HepG2 (cell line): Measurements from ENCODE around the gene RAC3. TPM values are rescaled to one million over a fixed set of nuclear protein-coding genes. Genes with fewer than 3 reads are reported as not detected.
A peak's percentile ranks its signal among the peaks of the same experiment; 100 is the strongest.

Experiments used
- ARID5B ChIP-seq: IDR thresholded peaks from 2 replicates; pipeline ENCODE4 v1.4.0; 2020; ENCODE audit warnings: mild to moderate bottlenecking, missing genetic modification reagents
- ATF7 ChIP-seq, 2 experiments: fragments of 450-650 bp in 1 of 2; sonication (generic) in 1 of 2; formaldehyde crosslinking in 1 of 2; IDR thresholded peaks; 2 replicates each; pipeline versions ENCODE4 v1.4.0 to v1.6.1; 2016 to 2020; ENCODE audit warnings: antibody characterized with exemption in 1 of 2, mild to moderate bottlenecking in 1 of 2, missing genetic modification reagents in 1 of 2
- FOXC1 ChIP-seq: sonication (generic); formaldehyde crosslinking; IDR thresholded peaks from 2 replicates; pipeline ENCODE4 v1.8.0; 2022; ENCODE audit warnings: mild to moderate bottlenecking, missing genetic modification reagents, borderline replicate concordance
- HES4 ChIP-seq: sonication (generic); formaldehyde crosslinking; IDR thresholded peaks from 2 replicates; pipeline ENCODE4 v1.9.0; 2021; ENCODE audit warnings: mild to moderate bottlenecking, missing genetic modification reagents, borderline replicate concordance
- HNRNPLL ChIP-seq: fragments of 200-400 bp; formaldehyde crosslinking; IDR thresholded peaks from 2 replicates; pipeline ENCODE4 v1.6.1; 2017; ENCODE audit warnings: mild to moderate bottlenecking, low read depth, low read length; ENCODE audit not compliant: poor library complexity, severe bottlenecking
- JUND ChIP-seq: sonication (generic); formaldehyde crosslinking; IDR thresholded peaks from 2 replicates; pipeline ENCODE4 v1.8.0; 2022; ENCODE audit warnings: mild to moderate bottlenecking, missing genetic modification reagents
- KLF11 ChIP-seq: IDR thresholded peaks from 2 replicates; pipeline ENCODE4 v1.6.1; 2016; ENCODE audit warnings: missing compliant biosample characterization
- KMT2B ChIP-seq: IDR thresholded peaks from 2 replicates; pipeline ENCODE4 v1.6.1; 2016; ENCODE audit warnings: missing genetic modification reagents, missing compliant biosample characterization
- MAZ ChIP-seq, 2 experiments: sonication (generic) in 1 of 2; formaldehyde crosslinking in 1 of 2; IDR thresholded peaks; 2 replicates each; pipeline versions ENCODE4 v1.5.0 to v1.6.1; 2012 to 2020; ENCODE audit warnings: low read depth in 2 of 2, mild to moderate bottlenecking in 2 of 2, borderline replicate concordance in 1 of 2, improper control_type of control experiment in 1 of 2, low read length in 1 of 2, missing genetic modification reagents in 1 of 2, moderate library complexity in 1 of 2
- MED8 ChIP-seq: sonication (generic); formaldehyde crosslinking; IDR thresholded peaks from 2 replicates; pipeline ENCODE4 v1.8.1; 2023; ENCODE audit warnings: mild to moderate bottlenecking, missing genetic modification reagents; ENCODE audit not compliant: insufficient replicate concordance
- NR3C1 ChIP-seq: sonication (generic); formaldehyde crosslinking; IDR thresholded peaks from 2 replicates; pipeline ENCODE4 v1.4.0; 2020; ENCODE audit warnings: missing genetic modification reagents
- ZBTB25 ChIP-seq: IDR thresholded peaks from 2 replicates; pipeline ENCODE4 v1.6.1; 2018; ENCODE audit warnings: missing genetic modification reagents
- ZBTB4 ChIP-seq: sonication (generic); formaldehyde crosslinking; IDR thresholded peaks from 2 replicates; pipeline ENCODE4 v1.4.0; 2020; ENCODE audit warnings: missing genetic modification reagents, mild to moderate bottlenecking, borderline replicate concordance
- ZFP36L1 ChIP-seq: sonication (generic); formaldehyde crosslinking; IDR thresholded peaks from 2 replicates; pipeline ENCODE4 v1.8.0; 2022; ENCODE audit warnings: mild to moderate bottlenecking, missing genetic modification reagents, moderate library complexity
- ZNF138 ChIP-seq: sonication (generic); formaldehyde crosslinking; IDR thresholded peaks from 2 replicates; pipeline ENCODE4 v1.5.0; 2020; ENCODE audit warnings: mild to moderate bottlenecking, low read depth, missing genetic modification reagents
- ZNF34 ChIP-seq: sonication (generic); formaldehyde crosslinking; IDR thresholded peaks from 2 replicates; pipeline ENCODE4 v1.4.0; 2020; ENCODE audit warnings: mild to moderate bottlenecking, missing genetic modification reagents, borderline replicate concordance
- ZNF546 ChIP-seq: sonication (generic); formaldehyde crosslinking; conservative IDR thresholded peaks from 2 replicates; pipeline ENCODE4 v1.8.1; 2023; ENCODE audit warnings: mild to moderate bottlenecking, missing genetic modification reagents
- ZNF616 ChIP-seq: sonication (generic); formaldehyde crosslinking; IDR thresholded peaks from 2 replicates; pipeline ENCODE4 v1.5.0; 2020; ENCODE audit warnings: low read depth, mild to moderate bottlenecking, missing genetic modification reagents
- ZNF775 ChIP-seq: sonication (generic); formaldehyde crosslinking; IDR thresholded peaks from 2 replicates; pipeline ENCODE4 v1.4.0; 2020; ENCODE audit warnings: missing genetic modification reagents, mild to moderate bottlenecking, moderate library complexity, borderline replicate concordance
- ZSCAN20 ChIP-seq: sonication (generic); formaldehyde crosslinking; IDR thresholded peaks from 2 replicates; pipeline ENCODE4 v1.4.0; 2020; ENCODE audit warnings: missing genetic modification reagents, mild to moderate bottlenecking, borderline replicate concordance
- polyA plus RNA-seq, 8 experiments: library from polyadenylated mRNA; depleted of rRNA in 3 of 8; stranded (reverse) in 7 of 8; unstranded in 1 of 8; fragments of >200 nt; fragmentation: Illumina TruSeq in 4 of 8; extraction: Trizol in 4 of 8; gene quantifications; 2 replicates each; pipeline versions ENCODE4 v1.2.1 to v1.2.3, GENCODE V29; 2011 to 2016; ENCODE audit warnings: low read depth in 4 of 8, missing spikeins in 1 of 8, mixed read lengths in 1 of 8; ENCODE audit not compliant: insufficient read depth in 1 of 8
- total RNA-seq, 5 experiments: library from RNA; depleted of rRNA; stranded (reverse); fragments of >200 nt; fragmentation: Illumina TruSeq; extraction: Trizol; gene quantifications; 2 replicates each; pipeline ENCODE4 v1.2.3, GENCODE V29; 2016; ENCODE audit warnings: low read depth in 1 of 5

Gene RAC3
- total and polyA plus RNA-seq, 2 of the 13 experiments (the other 11 are each of a cell fraction or from before 2014, with no cell fraction given) = 10.5 to 21.3 TPM

GRCh38 chr17:82022310-82022980, 9.0 kb upstream of the RAC3 start, which contains the start of gene CENPX (continued):
- no peak for TF ChIP-seq ARID5B (CRISPR knock-in tag)
- TF ChIP-seq NR3C1 = no peak
- TF ChIP-seq ZNF616 (CRISPR knock-in tag) = peak; percentile 38; the same call in 1 of the 2 replicates
- TF ChIP-seq ZSCAN20 (CRISPR knock-in tag) = peak; percentile 45; the same call in 1 of the 2 replicates
- TF ChIP-seq FOXC1 (CRISPR knock-in tag) = peak; percentile 61; the same call in 1 of the 2 replicates
- peak; percentile 6; the same call in 1 of the 2 replicates for TF ChIP-seq KMT2B (CRISPR knock-in tag)
- no peak for TF ChIP-seq ATF7 (IDR thresholded peaks at IDR 0.05)
- TF ChIP-seq ATF7 (CRISPR knock-in tag; IDR thresholded peaks at IDR 0.05) = 0 out of 2 replicates have a peak, but pooled peaks have one; percentile 68
- no peak for TF ChIP-seq ZNF775 (CRISPR knock-in tag)
- TF ChIP-seq ZFP36L1 (CRISPR knock-in tag) = no peak
- peak; percentile 90 for TF ChIP-seq MED8 (CRISPR knock-in tag)
- no peak; the same call in 1 of the 2 replicates for TF ChIP-seq ZBTB4 (CRISPR knock-in tag)
- TF ChIP-seq ZBTB25 (CRISPR knock-in tag) = 0 out of 2 replicates have a peak, but pooled peaks have one; percentile 28
- TF ChIP-seq ZNF34 (CRISPR knock-in tag) = peak; percentile 73; the same call in 1 of the 2 replicates
- no peak for TF ChIP-seq MAZ (IDR thresholded peaks at IDR 0.05; ENCODE audit: borderline replicate concordance, low read depth, low read length)
- peak; percentile 14; the same call in 1 of the 2 replicates for TF ChIP-seq MAZ (CRISPR knock-in tag; IDR thresholded peaks at IDR 0.05; ENCODE audit: low read depth)
- no peak for TF ChIP-seq ZNF546 (CRISPR knock-in tag)
- TF ChIP-seq JUND (CRISPR knock-in tag) = no peak
- peak; percentile 8; the same call in 1 of the 2 replicates for TF ChIP-seq ZNF138 (CRISPR knock-in tag)
- peak; percentile 52 for TF ChIP-seq HES4 (CRISPR knock-in tag)
- peak; percentile 10 for TF ChIP-seq HNRNPLL
- no peak for TF ChIP-seq KLF11 (CRISPR knock-in tag)
